Ectodermal cell (in vitro differentiated cells): ENCODE data around the gene ZBTB7B.

ENCODE experiments used
- H3K27ac ChIP-seq: 2 replicates; pipeline ENCODE4 v1.7.0; 2013; ENCODE audit warnings: mild to moderate bottlenecking, low read depth, low read length; ENCODE audit not compliant: insufficient read depth, poor library complexity, severe bottlenecking
- H3K27me3 ChIP-seq: 2 replicates; pipeline ENCODE4 v1.7.0; 2013; ENCODE audit warnings: mild to moderate bottlenecking, low read length; ENCODE audit not compliant: insufficient read depth, control insufficient read depth, poor library complexity, severe bottlenecking
- H3K36me3 ChIP-seq: one replicate; pipeline ENCODE4 v1.7.0; 2013; ENCODE audit warnings: low read length; ENCODE audit not compliant: control insufficient read depth, insufficient read depth
- H3K4me1 ChIP-seq: one replicate; pipeline ENCODE4 v1.7.0; 2013; ENCODE audit warnings: low read length; ENCODE audit not compliant: control insufficient read depth, insufficient read depth
- H3K4me3 ChIP-seq: 2 replicates; pipeline ENCODE4 v1.7.0; 2013; ENCODE audit warnings: low read depth, low read length, control low read depth; ENCODE audit not compliant: insufficient read depth
- H3K9me3 ChIP-seq: 2 replicates; pipeline ENCODE4 v1.7.0; 2013; ENCODE audit warnings: mild to moderate bottlenecking, low read length, moderate library complexity; ENCODE audit not compliant: control insufficient read depth
- WGBS, 2 experiments: methylation state at CpG; one replicate each; pipeline ENCODE4 v1.1.7; 2013; ENCODE audit warnings: missing lambda C conversion rate in 2 of 2; 5-methylcytosine and 5-hydroxymethylcytosine counted together

Gene ZBTB7B

GRCh38 chr1:155018617-155019348, 16.2 kb downstream of the ZBTB7B start:
- Histone ChIP-seq H3K4me1 (peaks cover 22% of the 10 kb centered on the region), H3K27ac (no peak overlapping the region), H3K4me3 (no peak overlapping the region), H3K27me3 (no peaks in the 10 kb centered on the region), H3K9me3 (no peaks in the 10 kb centered on the region), H3K36me3 (peaks cover 4% of the 10 kb centered on the region)
- 88 to 91% methylated on average over 8 of the region's 8 CpGs for WGBS, 2 experiments

GRCh38 chr1:155019377-155020245, 17.0 kb downstream of the ZBTB7B start:
- H3K9me3 ChIP-seq = no peaks in the 10 kb centered on the region
- no peak overlapping the region for H3K27ac ChIP-seq
- H3K27me3 ChIP-seq = no peaks in the 10 kb centered on the region
- peaks cover 22% of the 10 kb centered on the region for H3K4me1 ChIP-seq
- 78 to 80% methylated on average over 11 of the region's 11 CpGs for WGBS, 2 experiments
- H3K36me3 ChIP-seq = peaks cover 3% of the 10 kb centered on the region
- H3K4me3 ChIP-seq = no peak overlapping the region

- H3K36me3 ChIP-seq = no peaks in the 10 kb centered on the region
- H3K27me3 ChIP-seq = no peaks in the 10 kb centered on the region
- peaks cover 17% of the 10 kb centered on the region for H3K4me1 ChIP-seq
- no peak overlapping the region for H3K4me3 ChIP-seq
- no peaks in the 10 kb centered on the region for H3K9me3 ChIP-seq
- 88 to 90% methylated on average over 7 of the region's 8 CpGs for WGBS, 2 experiments
- no peak overlapping the region for H3K27ac ChIP-seq
Measured at GRCh38 chr1:155022136-155022926, 19.7 kb downstream of the ZBTB7B start.

- no peaks in the 10 kb centered on the region for H3K27me3 ChIP-seq
- 88 to 92% methylated on average over 4 of the region's 4 CpGs for WGBS, 2 experiments
Measured at GRCh38 chr1:155022927-155023236, 20.3 kb downstream of the ZBTB7B start.

GRCh38 chr1:155023627-155024026, 21.0 kb downstream of the ZBTB7B start:
- no peaks in the 10 kb centered on the region for H3K36me3 ChIP-seq
- 81 to 85% methylated on average over 5 of the region's 5 CpGs for WGBS, 2 experiments
- no peak overlapping the region for H3K4me3 ChIP-seq
- no peaks in the 10 kb centered on the region for H3K9me3 ChIP-seq
- H3K27ac ChIP-seq = no peak overlapping the region
- H3K27me3 ChIP-seq = no peaks in the 10 kb centered on the region
- H3K4me1 ChIP-seq = peaks cover 9% of the 10 kb centered on the region

More at GRCh38 chr1:155022927-155023236, 20.3 kb downstream of the ZBTB7B start:
- Histone ChIP-seq H3K9me3 (no peaks in the 10 kb centered on the region), H3K4me1 (peaks cover 15% of the 10 kb centered on the region), H3K36me3 (no peaks in the 10 kb centered on the region), H3K4me3 (no peak overlapping the region), H3K27ac (no peak overlapping the region)

- no peaks in the 10 kb centered on the region for H3K9me3 ChIP-seq
- no peak overlapping the region for H3K4me3 ChIP-seq
- H3K27ac ChIP-seq = no peak overlapping the region
- peaks cover 6% of the 10 kb centered on the region for H3K4me1 ChIP-seq
- H3K36me3 ChIP-seq = no peaks in the 10 kb centered on the region
- WGBS, 2 experiments = 92 to 94% methylated on average over 9 of the region's 9 CpGs
- no peaks in the 10 kb centered on the region for H3K27me3 ChIP-seq
Measured at GRCh38 chr1:155024315-155024714, 21.7 kb downstream of the ZBTB7B start.

GRCh38 chr1:155026154-155026553, 23.6 kb downstream of the ZBTB7B start:
- no peaks in the 10 kb centered on the region for H3K27me3 ChIP-seq

GRCh38 chr1:155026588-155026987, 24.0 kb downstream of the ZBTB7B start:
- Histone ChIP-seq H3K4me3 (no peak overlapping the region), H3K27me3 (no peaks in the 10 kb centered on the region), H3K9me3 (no peaks in the 10 kb centered on the region), H3K27ac (no peak overlapping the region), H3K36me3 (no peaks in the 10 kb centered on the region), H3K4me1 (no peaks in the 10 kb centered on the region)
- WGBS, 2 experiments = 95% methylated on average over 6 of the region's 6 CpGs

More at GRCh38 chr1:155026154-155026553, 23.6 kb downstream of the ZBTB7B start:
- H3K4me3 ChIP-seq = no peak overlapping the region
- H3K4me1 ChIP-seq = no peaks in the 10 kb centered on the region
- 68 to 71% methylated on average over 9 of the region's 9 CpGs for WGBS, 2 experiments
- no peaks in the 10 kb centered on the region for H3K36me3 ChIP-seq
- H3K27ac ChIP-seq = no peak overlapping the region
- no peaks in the 10 kb centered on the region for H3K9me3 ChIP-seq

- no peaks in the 10 kb centered on the region for H3K9me3 ChIP-seq
- H3K36me3 ChIP-seq = no peaks in the 10 kb centered on the region
- no peak overlapping the region for H3K4me3 ChIP-seq
- no peak overlapping the region for H3K27ac ChIP-seq
- H3K4me1 ChIP-seq = no peaks in the 10 kb centered on the region
- 90 to 91% methylated on average over 16 of the region's 16 CpGs for WGBS, 2 experiments
- H3K27me3 ChIP-seq = no peaks in the 10 kb centered on the region
Measured at GRCh38 chr1:155029513-155030242, 27.1 kb downstream of the ZBTB7B start.
